ENCODE data around the gene MPP2. TPM values are rescaled to one million over a fixed set of nuclear protein-coding genes. Genes with fewer than 3 reads are reported as not detected.

MPP2 gene
- total and polyA plus RNA-seq, 2 experiments from 2014 or later, result 4.1 to 5.1 TPM

DNA sequence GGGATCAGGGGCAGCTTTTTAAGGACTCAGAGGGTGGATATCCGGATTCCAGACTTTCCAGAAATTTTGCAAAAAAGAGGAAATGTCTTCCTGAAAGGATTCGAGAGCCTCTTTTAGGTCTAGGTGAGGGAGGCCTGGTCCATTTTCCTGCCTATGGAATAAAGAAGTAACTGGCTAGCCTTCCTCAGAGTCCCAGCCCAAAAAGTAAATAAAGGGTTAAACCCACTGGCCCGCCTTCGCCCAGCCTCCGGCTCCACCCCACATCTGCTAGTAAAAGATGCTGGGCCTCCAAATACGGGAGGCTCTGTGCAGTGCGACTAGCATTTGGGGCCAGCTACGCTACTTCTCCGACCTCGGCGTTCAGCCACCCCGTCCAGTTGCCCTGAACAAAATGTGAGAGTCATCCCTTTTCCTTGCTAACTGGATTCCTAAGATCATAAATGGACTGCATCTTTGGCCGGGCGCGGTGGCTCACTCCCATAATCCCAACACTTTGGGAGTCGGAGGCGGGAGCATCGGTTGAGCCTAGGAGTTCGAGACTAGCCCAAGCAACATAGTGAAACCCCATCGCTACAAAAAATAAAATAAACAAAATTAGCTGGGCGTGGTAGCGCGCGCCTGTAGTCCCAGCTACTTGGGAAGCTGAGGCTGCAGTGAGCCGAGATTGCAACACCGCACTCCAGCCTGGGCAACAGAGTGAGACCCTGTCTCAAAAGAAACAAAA, 824 bp upstream of the MPP2 start:
- Histone ChIP-seq H3K9me2 (ENCODE audit: insufficient read depth) (no peaks in the 10 kb centered on the region), H4K20me1 (ENCODE audit: insufficient read depth) (no peaks in the 10 kb centered on the region), H3K27me3 (replicated peaks; ENCODE audit: insufficient read depth) (no peaks in the 10 kb centered on the region), H3K4me3 (peak overlapping the region; percentile 84), H3K4me2 (ENCODE audit: unreplicated experiment) (peak overlapping the region; percentile 91), H3K4me1 (ENCODE audit: insufficient read depth) (peaks cover 8% of the 10 kb centered on the region), H2AFZ (peak overlapping the region; percentile 93), H3K9ac (peak overlapping the region; percentile 76), H3K9me3 (ENCODE audit: low read depth) (no peaks in the 10 kb centered on the region), H3K36me3 (ENCODE audit: low read depth) (no peaks in the 10 kb centered on the region), H3K79me2 (ENCODE audit: insufficient read depth) (no peaks in the 10 kb centered on the region), H3F3A (ENCODE audit: insufficient read depth) (peaks cover 7% of the 10 kb centered on the region; the same call in 1 of the 2 replicates), H3K27ac (0 out of 2 replicates have a peak overlapping the region, but pooled peaks have one; percentile 2)
- in situ Hi-C loops (cut with MboI), result no loop called here
- TF ChIP-seq EZH2 (IDR thresholded peaks at IDR 0.05; ENCODE audit: insufficient read depth, poor library complexity, severe bottlenecking) (no peak), EZH2phosphoT487 (IDR thresholded peaks at IDR 0.05; ENCODE audit: insufficient read depth, low read depth) (no peak)
- WGBS, 2 experiments (ENCODE audit: low coverage in 1 of 2, low lambda C conversion rate in 2 of 2, missing lambda C conversion rate in 2 of 2), result 8 to 12% methylated on average over 26 of the region's 26 CpGs
- DNase-seq, result peak; percentile 90

DNA sequence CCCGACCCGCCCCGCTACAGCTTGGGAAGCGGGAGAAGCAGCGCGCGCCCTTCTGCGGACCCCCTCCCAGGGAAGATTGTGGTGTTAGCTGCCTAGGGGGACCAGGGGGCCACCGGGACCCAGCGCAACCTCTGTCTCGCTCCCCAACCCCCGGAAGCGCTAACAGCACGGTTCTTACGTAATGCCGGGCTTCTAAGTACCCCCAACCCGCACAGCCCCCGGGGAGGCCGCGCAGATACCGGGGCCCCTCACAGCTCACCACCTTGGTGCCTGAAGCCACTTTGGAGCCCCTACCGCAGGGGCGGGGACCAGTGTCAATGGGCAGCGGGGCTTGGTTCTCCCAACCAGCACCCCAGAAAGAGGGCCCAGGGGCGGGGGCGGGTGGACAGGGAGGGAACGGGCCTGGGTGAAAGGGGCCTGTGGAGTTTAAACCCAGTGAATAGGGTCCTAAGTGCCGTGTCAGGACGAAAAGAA, 348 bp downstream of the MPP2 start:
- peak overlapping the region; percentile 93 for H2AFZ ChIP-seq
- H3F3A ChIP-seq (ENCODE audit: insufficient read depth), result peaks cover 7% of the 10 kb centered on the region; the same call in 1 of the 2 replicates
- DNase-seq, result peak; percentile 40
- H3K9me3 ChIP-seq (ENCODE audit: low read depth), result no peaks in the 10 kb centered on the region
- peak overlapping the region; percentile 91 for H3K4me2 ChIP-seq (ENCODE audit: unreplicated experiment)
- TF ChIP-seq EZH2phosphoT487 (IDR thresholded peaks at IDR 0.05; ENCODE audit: insufficient read depth, low read depth) (no peak), EZH2 (IDR thresholded peaks at IDR 0.05; ENCODE audit: insufficient read depth, poor library complexity, severe bottlenecking) (no peak)
- no peaks in the 10 kb centered on the region for H3K79me2 ChIP-seq (ENCODE audit: insufficient read depth)
- H3K4me1 ChIP-seq (ENCODE audit: insufficient read depth), result peaks cover 8% of the 10 kb centered on the region
- WGBS, 2 experiments (ENCODE audit: low coverage in 1 of 2, low lambda C conversion rate in 2 of 2, missing lambda C conversion rate in 2 of 2), result 2 to 3% methylated on average over 17 to 29 of the region's 29 CpGs
- no peaks in the 10 kb centered on the region for H3K9me2 ChIP-seq (ENCODE audit: insufficient read depth)
- in situ Hi-C loops (cut with MboI), result no loop called here
- peak overlapping the region; percentile 84 for H3K4me3 ChIP-seq
- H3K9ac ChIP-seq, result peak overlapping the region; percentile 76
- H3K27me3 ChIP-seq (replicated peaks; ENCODE audit: insufficient read depth), result no peaks in the 10 kb centered on the region
- H3K27ac ChIP-seq, result no peak overlapping the region
- H3K36me3 ChIP-seq (ENCODE audit: low read depth), result no peaks in the 10 kb centered on the region
- no peaks in the 10 kb centered on the region for H4K20me1 ChIP-seq (ENCODE audit: insufficient read depth)

DNA sequence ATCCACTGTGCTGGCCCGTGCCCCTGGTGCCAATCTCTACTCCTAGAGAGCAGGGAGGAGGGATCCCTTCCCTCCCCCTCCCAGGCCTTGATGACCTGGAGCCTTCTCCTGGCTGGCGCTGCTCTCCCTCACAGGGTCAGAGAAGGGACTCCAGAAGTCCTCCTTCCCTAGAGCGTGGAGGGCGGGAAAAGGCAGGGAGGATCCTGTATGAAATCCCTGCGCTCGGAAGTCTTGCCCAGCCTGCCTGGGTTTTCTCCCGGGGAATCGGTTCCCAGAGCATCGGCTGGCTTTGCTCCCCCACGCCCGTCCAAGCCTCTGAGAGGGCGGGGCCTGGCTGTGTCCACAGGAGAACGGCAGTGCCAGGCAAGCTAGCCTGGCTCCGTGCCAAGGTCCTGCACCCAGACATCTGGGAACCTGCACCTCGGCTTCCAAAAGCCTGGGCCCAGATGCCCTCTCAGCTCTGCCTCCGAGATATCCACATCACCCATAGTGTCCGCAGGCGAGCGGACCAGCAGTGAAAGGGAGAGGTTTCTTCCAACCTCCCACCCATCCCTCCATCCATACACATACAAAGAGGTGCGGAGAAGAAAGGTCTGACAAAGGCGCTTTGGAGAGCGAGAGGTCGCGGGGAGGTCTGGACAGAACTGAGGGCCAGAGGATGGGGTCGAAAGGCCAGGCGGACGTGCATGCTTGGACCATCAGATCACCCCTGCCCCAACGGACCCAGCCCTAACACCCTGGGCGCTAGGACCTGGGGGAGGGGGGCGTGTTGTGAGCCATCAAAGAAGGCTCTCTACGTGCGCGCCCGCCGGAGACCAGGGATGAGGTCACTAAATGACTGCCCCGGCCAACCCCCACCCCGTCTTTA, 1.1 kb downstream of the MPP2 start:
- H3K4me2 ChIP-seq (ENCODE audit: unreplicated experiment), result peak overlapping the region; percentile 91
- in situ Hi-C loops (cut with MboI), result no loop called here
- H3F3A ChIP-seq (ENCODE audit: insufficient read depth), result peaks cover 7% of the 10 kb centered on the region; the same call in 1 of the 2 replicates
- no peaks in the 10 kb centered on the region for H3K27me3 ChIP-seq (replicated peaks; ENCODE audit: insufficient read depth)
- H2AFZ ChIP-seq, result peak overlapping the region; percentile 93
- peak overlapping the region; percentile 84 for H3K4me3 ChIP-seq
- H3K79me2 ChIP-seq (ENCODE audit: insufficient read depth), result no peaks in the 10 kb centered on the region
- H3K9me3 ChIP-seq (ENCODE audit: low read depth), result no peaks in the 10 kb centered on the region
- H4K20me1 ChIP-seq (ENCODE audit: insufficient read depth), result no peaks in the 10 kb centered on the region
- no peak overlapping the region for H3K27ac ChIP-seq
- H3K4me1 ChIP-seq (ENCODE audit: insufficient read depth), result peaks cover 8% of the 10 kb centered on the region
- peak overlapping the region; percentile 76 for H3K9ac ChIP-seq
- DNase-seq, result peak; percentile 86
- TF ChIP-seq EZH2 (IDR thresholded peaks at IDR 0.05; ENCODE audit: insufficient read depth, poor library complexity, severe bottlenecking) (no peak), EZH2phosphoT487 (IDR thresholded peaks at IDR 0.05; ENCODE audit: insufficient read depth, low read depth) (no peak)
- H3K36me3 ChIP-seq (ENCODE audit: low read depth), result no peaks in the 10 kb centered on the region
- H3K9me2 ChIP-seq (ENCODE audit: insufficient read depth), result no peaks in the 10 kb centered on the region
- WGBS, 2 experiments (ENCODE audit: low coverage in 1 of 2, low lambda C conversion rate in 2 of 2, missing lambda C conversion rate in 2 of 2), result 7 to 9% methylated on average over 24 to 36 of the region's 37 CpGs

DNA sequence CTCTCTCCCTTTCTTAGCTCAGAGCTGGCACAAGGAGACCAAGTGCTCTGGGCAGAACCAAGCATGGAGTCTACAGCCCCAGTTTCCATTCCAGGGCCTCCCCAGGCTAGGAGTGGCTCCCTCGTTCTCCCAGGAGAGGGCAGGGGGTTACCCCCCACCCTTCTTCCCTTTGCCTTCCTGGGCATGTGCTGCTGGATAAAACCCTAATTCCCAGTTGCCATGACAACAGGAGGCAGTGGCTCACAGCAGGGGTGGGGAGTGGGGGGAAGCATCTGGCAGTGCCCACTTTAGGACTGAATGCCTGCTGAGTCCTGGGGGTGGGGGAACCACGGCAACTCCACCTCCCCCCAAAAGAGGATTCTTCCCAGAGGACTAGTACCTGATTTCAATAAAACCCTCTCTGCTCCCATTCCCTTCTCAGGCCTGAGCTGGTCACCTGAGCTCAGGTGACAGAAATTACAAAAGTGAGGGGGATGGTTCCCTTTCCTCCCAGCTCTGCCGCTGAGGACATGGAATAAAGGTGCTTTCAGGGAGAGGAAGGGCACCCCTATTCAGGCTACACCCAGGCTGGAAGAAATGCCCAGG, 1.8 kb downstream of the MPP2 start:
- Histone ChIP-seq H3K4me2 (ENCODE audit: unreplicated experiment) (peak overlapping the region; percentile 91), H3K4me3 (0 out of 2 replicates have a peak overlapping the region, but pooled peaks have one; percentile 84), H3K9me2 (ENCODE audit: insufficient read depth) (no peaks in the 10 kb centered on the region), H3K9me3 (ENCODE audit: low read depth) (no peaks in the 10 kb centered on the region), H4K20me1 (ENCODE audit: insufficient read depth) (no peaks in the 10 kb centered on the region), H3K27me3 (replicated peaks; ENCODE audit: insufficient read depth) (no peaks in the 10 kb centered on the region), H3F3A (ENCODE audit: insufficient read depth) (peaks cover 7% of the 10 kb centered on the region; the same call in 1 of the 2 replicates), H3K4me1 (ENCODE audit: insufficient read depth) (peaks cover 8% of the 10 kb centered on the region), H3K27ac (no peak overlapping the region), H2AFZ (peak overlapping the region; percentile 93; the same call in 1 of the 2 replicates), H3K79me2 (ENCODE audit: insufficient read depth) (no peaks in the 10 kb centered on the region), H3K9ac (no peak overlapping the region), H3K36me3 (ENCODE audit: low read depth) (no peaks in the 10 kb centered on the region)
- no peak for TF ChIP-seq EZH2phosphoT487 (IDR thresholded peaks at IDR 0.05; ENCODE audit: insufficient read depth, low read depth)
- no peak for TF ChIP-seq EZH2 (IDR thresholded peaks at IDR 0.05; ENCODE audit: insufficient read depth, poor library complexity, severe bottlenecking)
- DNase-seq, result no peak
- in situ Hi-C loops (cut with MboI), result no loop called here
- WGBS, 2 experiments (ENCODE audit: low coverage in 1 of 2, low lambda C conversion rate in 2 of 2, missing lambda C conversion rate in 2 of 2), result 67 to 69% methylated on average over 3 of the region's 3 CpGs

All from GM23248 (cell line).